HG03039 (cell line): ENCODE results near the gene NPC1L1.

Source experiments
- ATAC-seq: cut with Tn5 transposase; IDR thresholded peaks from one replicate; pipeline ENCODE4 v1.9.1; 2021; ENCODE audit warnings: mild to moderate bottlenecking, moderate library complexity; ENCODE audit not compliant: unreplicated experiment

Gene NPC1L1

GRCh38 chr7:44537442-44537841, 3.7 kb downstream of the NPC1L1 start:
- ATAC-seq: no peak

- no peak for ATAC-seq
Measured at GRCh38 chr7:44536090-44536489, 5.0 kb downstream of the NPC1L1 start.

- no peak for ATAC-seq
Measured at GRCh38 chr7:44535348-44536064, 5.6 kb downstream of the NPC1L1 start.

GRCh38 chr7:44534501-44534900, 6.6 kb downstream of the NPC1L1 start:
- ATAC-seq: no peak

- ATAC-seq: no peak
Measured at GRCh38 chr7:44534087-44534486, 7.0 kb downstream of the NPC1L1 start.

- no peak for ATAC-seq
Measured at GRCh38 chr7:44533301-44534055, 7.7 kb downstream of the NPC1L1 start.

GRCh38 chr7:44531421-44532380, 9.4 kb downstream of the NPC1L1 start:
- no peak for ATAC-seq

- ATAC-seq: no peak
Measured at GRCh38 chr7:44530990-44531389, 10.1 kb downstream of the NPC1L1 start.

- no peak for ATAC-seq
Measured at GRCh38 chr7:44524811-44525388, 16.2 kb downstream of the NPC1L1 start.

- ATAC-seq: no peak
Measured at GRCh38 chr7:44522315-44522714, 18.8 kb downstream of the NPC1L1 start.

- no peak for ATAC-seq
Measured at GRCh38 chr7:44521347-44522095, 19.6 kb downstream of the NPC1L1 start.

- ATAC-seq: no peak
Measured at GRCh38 chr7:44520574-44520973, 20.6 kb downstream of the NPC1L1 start.

GRCh38 chr7:44519546-44519945, 21.6 kb downstream of the NPC1L1 start:
- no peak for ATAC-seq

GRCh38 chr7:44518761-44519160, 22.4 kb downstream of the NPC1L1 start:
- no peak for ATAC-seq

- ATAC-seq: no peak
Measured at GRCh38 chr7:44517175-44517574, 24.0 kb downstream of the NPC1L1 start.

- ATAC-seq: no peak
Measured at GRCh38 chr7:44515590-44516268, 25.4 kb downstream of the NPC1L1 start.

GRCh38 chr7:44512736-44513135, 28.4 kb downstream of the NPC1L1 start:
- ATAC-seq: no peak

GRCh38 chr7:44511863-44512468, 29.2 kb downstream of the NPC1L1 start:
- ATAC-seq: no peak

- ATAC-seq: no peak
Measured at GRCh38 chr7:44511236-44511635, 29.9 kb downstream of the NPC1L1 start.
